ENCODE results near the gene NFS1.
"Not testable (repeated sequence)": the region's sequence is repeated elsewhere in the genome, so short reads cannot be mapped to it uniquely, and the experiment has no call there.

Gene NFS1

GRCh38 chr20:35699127-35699956 is at the start of gene NFS1, which contains the start of gene ROMO1:
Gene NFS1, minus strand, starts transcription at chr20:35699352. Its CDS starts 64 bp downstream, at chr20:35699288.
Gene ROMO1, plus strand, starts transcription at chr20:35699405. Its CDS starts 228 bp downstream, at chr20:35699633.
- DNase-seq = peak; percentile 81

- not testable (repeated sequence) for DNase-seq
Observed at GRCh38 chr20:35744492-35744841, 45.3 kb upstream of the NFS1 start.

GRCh38 chr20:35743693-35744491 is 44.7 kb upstream of the NFS1 start:
- peak; percentile 30 for DNase-seq

GRCh38 chr20:35742741-35743523 is 43.8 kb upstream of the NFS1 start:
- peak; percentile 42 for DNase-seq

- DNase-seq = peak; percentile 100
Observed at GRCh38 chr20:35741892-35742740, 43.0 kb upstream of the NFS1 start, which contains the start of gene RBM39. Gene RBM39, minus strand, starts transcription at chr20:35742260. Its CDS starts 1,386 bp downstream, at chr20:35740874.

GRCh38 chr20:35739294-35740163 is 40.4 kb upstream of the NFS1 start:
- peak; percentile 52 for DNase-seq

GRCh38 chr20:35738410-35739179 is 39.4 kb upstream of the NFS1 start:
- no peak for DNase-seq

- DNase-seq = no peak
Observed at GRCh38 chr20:35737865-35738333, 38.7 kb upstream of the NFS1 start.

- no peak for DNase-seq
Observed at GRCh38 chr20:35735826-35736470, 36.8 kb upstream of the NFS1 start.

GRCh38 chr20:35734777-35735649 is 35.9 kb upstream of the NFS1 start:
- no peak for DNase-seq

GRCh38 chr20:35734374-35734773 is 35.2 kb upstream of the NFS1 start:
- no peak for DNase-seq

GRCh38 chr20:35732644-35732982 is 33.5 kb upstream of the NFS1 start:
- DNase-seq = no peak

- no peak for DNase-seq
Observed at GRCh38 chr20:35731862-35732643, 32.9 kb upstream of the NFS1 start.

GRCh38 chr20:35731469-35731788 is 32.3 kb upstream of the NFS1 start:
- DNase-seq = no peak

- no peak for DNase-seq
Observed at GRCh38 chr20:35730583-35731468, 31.7 kb upstream of the NFS1 start.

GRCh38 chr20:35729836-35730582 is 30.9 kb upstream of the NFS1 start:
- DNase-seq = no peak
